Right cardiac atrium (tissue), 5 donors: ENCODE measurements around the gene IBSP. TPM values are rescaled to one million over a fixed set of nuclear protein-coding genes. Genes with fewer than 3 reads are reported as not detected.

Experiments
- ATAC-seq, 2 donors: fragments of 200-7000 bp; cut with Tn5 transposase; one replicate each; pipeline versions ENCODE4 v1.8.0 to v1.9.1; 2020; ENCODE audit warnings: moderate library complexity in 2 of 2, mild to moderate bottlenecking in 1 of 2
- DNase-seq, 3 donors: peaks; one replicate each; pipeline ENCODE4 v3.0.0-alpha.2; 2020
- H3K27ac ChIP-seq: one replicate; pipeline ENCODE4 v1.5.1; 2013; ENCODE audit warnings: mild to moderate bottlenecking, low read length, control low read depth, moderate library complexity
- H3K27me3 ChIP-seq: one replicate; pipeline ENCODE4 v1.6.1; 2013; ENCODE audit not compliant: control insufficient read depth, insufficient read depth
- H3K4me1 ChIP-seq: one replicate; pipeline ENCODE4 v1.6.1; 2013; ENCODE audit warnings: low read length; ENCODE audit not compliant: control insufficient read depth, insufficient read depth
- H3K4me3 ChIP-seq: one replicate; pipeline ENCODE4 v1.5.1; 2013; ENCODE audit warnings: low read length, control low read depth
- H3K9me3 ChIP-seq: one replicate; pipeline ENCODE4 v1.6.1; 2013; ENCODE audit warnings: low read length; ENCODE audit not compliant: control insufficient read depth
- WGBS: extraction: QIAGEN DNeasy Blood & Tissue Kit; methylation state at CpG from one replicate; pipeline ENCODE4 v1.1.7; 2013; 5-methylcytosine and 5-hydroxymethylcytosine counted together
- intact Hi-C, 4 donors: fragments of 100-400 bp; cut with DNase I; formaldehyde crosslinking; loops; one replicate each; pipeline versions ENCODE4 v1.11.0 to v1.14.0; 2022 to 2023
- long read RNA-seq, 4 donors: library from polyadenylated mRNA; unstranded; transcript quantifications; one replicate each; pipeline ENCODE4 v2.0.0, GENCODE V29; 2020 to 2021
- polyA plus RNA-seq: library from polyadenylated mRNA; stranded (reverse); fragments of 200-250 nt; gene quantifications from one replicate; pipeline ENCODE4 v1.2.3, GENCODE V29; 2013
- total RNA-seq, 4 donors: library from RNA; stranded (reverse); fragmentation: NEBNext Ultra II Directional; extraction: Animal tissue kit (Norgen Biotek cat#: 25700); gene quantifications; one replicate each; pipeline ENCODE4 v1.2.1, GENCODE V29; 2021
- donor health status: healthy with polysubstance abuse.
- donor health status: DM: no; HTN: yes; CAD: no.
- donor health status: DM: no; HTN: no; CAD: no.
- donor health status: DM: no; HTN: yes; CAD: no; lungs with severe emphysema.
- donor health status: DM: yes; HTN: yes; CAD: no.

The IBSP gene
- total RNA-seq (not detected), polyA plus RNA-seq (0.07 TPM)
- long read RNA-seq, donor 1, result 0 reads
- long read RNA-seq, donor 2, result 0 reads
- long read RNA-seq, donor 3, result 0 reads
- long read RNA-seq, donor 4, result 0 reads

- Histone ChIP-seq H3K27ac (no peak within 1 kb of the TSS), H3K27me3 (no peaks in the 10 kb centered on the region), H3K9me3 (no peaks in the 10 kb centered on the region), H3K4me1 (no peaks in the 10 kb centered on the region), H3K4me3 (no peak within 1 kb of the TSS)
- DNase-seq (no peak), ATAC-seq (no peak)
- intact Hi-C loops, result no loop called here
- WGBS, result 51% methylated on average over 4 of the region's 4 CpGs
These were observed at the start of gene IBSP for GRCh38 chr4:87799301-87800113. IBSP (plus strand) TSS chr4:87799554; CDS start chr4:87802362, 2,808 bp downstream.

GRCh38 chr4:87749883-87750282, 49.5 kb upstream of the IBSP start:
- DNase-seq (no peak), ATAC-seq (no peak)
- 66% methylated on average over 2 of the region's 2 CpGs for WGBS
- H3K27ac ChIP-seq, result no peak overlapping the region
- H3K9me3 ChIP-seq, result no peaks in the 10 kb centered on the region
- no peaks in the 10 kb centered on the region for H3K4me1 ChIP-seq
- intact Hi-C loops, result no loop called here
- H3K27me3 ChIP-seq, result no peaks in the 10 kb centered on the region
- H3K4me3 ChIP-seq, result no peak overlapping the region

GRCh38 chr4:87758270-87758669, 41.1 kb upstream of the IBSP start:
- DNase-seq (no peak), ATAC-seq (no peak)
- Histone ChIP-seq H3K4me1 (no peaks in the 10 kb centered on the region), H3K27ac (no peak overlapping the region), H3K4me3 (no peak overlapping the region), H3K9me3 (no peaks in the 10 kb centered on the region), H3K27me3 (no peaks in the 10 kb centered on the region)
- 70% methylated on average over 2 of the region's 2 CpGs for WGBS
- intact Hi-C loops, result no loop called here

GRCh38 chr4:87762311-87762710, 37.0 kb upstream of the IBSP start:
- Histone ChIP-seq H3K4me1 (no peaks in the 10 kb centered on the region), H3K9me3 (no peaks in the 10 kb centered on the region), H3K27ac (no peak overlapping the region), H3K4me3 (no peak overlapping the region), H3K27me3 (no peaks in the 10 kb centered on the region)
- 89% methylated on average over 3 of the region's 3 CpGs for WGBS
- no peak for DNase-seq
- intact Hi-C loops, result no loop called here
- ATAC-seq, result no peak

- WGBS, result 85% methylated on average over 2 of the region's 2 CpGs
- Histone ChIP-seq H3K9me3 (no peaks in the 10 kb centered on the region), H3K4me1 (no peaks in the 10 kb centered on the region), H3K27me3 (no peaks in the 10 kb centered on the region), H3K4me3 (no peak overlapping the region), H3K27ac (no peak overlapping the region)
- intact Hi-C loops, result no loop called here
- no peak for ATAC-seq
- no peak for DNase-seq
These were observed 17.8 kb upstream of the IBSP start for GRCh38 chr4:87781569-87781968.

GRCh38 chr4:87783781-87784180, 15.6 kb upstream of the IBSP start:
- DNase-seq, result no peak
- 85% methylated on average over 2 of the region's 2 CpGs for WGBS
- H3K9me3 ChIP-seq, result no peaks in the 10 kb centered on the region
- no peak overlapping the region for H3K4me3 ChIP-seq
- no peak for ATAC-seq
- intact Hi-C loops, result no loop called here
- H3K4me1 ChIP-seq, result no peaks in the 10 kb centered on the region
- no peaks in the 10 kb centered on the region for H3K27me3 ChIP-seq
- H3K27ac ChIP-seq, result no peak overlapping the region

- no peak overlapping the region for H3K4me3 ChIP-seq
- intact Hi-C loops, result no loop called here
- no peak for ATAC-seq
- no peaks in the 10 kb centered on the region for H3K4me1 ChIP-seq
- no peak overlapping the region for H3K27ac ChIP-seq
- no peaks in the 10 kb centered on the region for H3K27me3 ChIP-seq
- WGBS, result 81% methylated on average over 15 of the region's 15 CpGs
- H3K9me3 ChIP-seq, result no peaks in the 10 kb centered on the region
- peak in 1 of 3 donors; percentile 21 for DNase-seq
These were observed 13.4 kb upstream of the IBSP start for GRCh38 chr4:87785731-87786509.

- H3K27me3 ChIP-seq, result no peaks in the 10 kb centered on the region
- H3K4me1 ChIP-seq, result no peaks in the 10 kb centered on the region
- no peak overlapping the region for H3K4me3 ChIP-seq
- DNase-seq, result no peak
- intact Hi-C loops, result no loop called here
- no peak overlapping the region for H3K27ac ChIP-seq
- H3K9me3 ChIP-seq, result no peaks in the 10 kb centered on the region
- no peak for ATAC-seq
These were observed 3.5 kb downstream of the IBSP start for GRCh38 chr4:87802858-87803257.

GRCh38 chr4:87803421-87803820, 4.1 kb downstream of the IBSP start:
- ATAC-seq (no peak), DNase-seq (no peak)
- Histone ChIP-seq H3K4me1 (no peaks in the 10 kb centered on the region), H3K4me3 (no peak overlapping the region), H3K27ac (no peak overlapping the region), H3K9me3 (no peaks in the 10 kb centered on the region), H3K27me3 (no peaks in the 10 kb centered on the region)
- intact Hi-C loops, result no loop called here
- WGBS, result 65% methylated on average over 2 of the region's 2 CpGs

- 62% methylated on average over 2 of the region's 2 CpGs for WGBS
- Histone ChIP-seq H3K9me3 (no peaks in the 10 kb centered on the region), H3K27ac (no peak overlapping the region), H3K27me3 (no peaks in the 10 kb centered on the region), H3K4me3 (no peak overlapping the region), H3K4me1 (no peaks in the 10 kb centered on the region)
- ATAC-seq (no peak), DNase-seq (no peak)
- intact Hi-C loops, result no loop called here
These were observed 5.5 kb downstream of the IBSP start for GRCh38 chr4:87804871-87805270.

- DNase-seq, result no peak
- WGBS, result 64% methylated on average over 2 of the region's 2 CpGs
These were observed 6.6 kb downstream of the IBSP start for GRCh38 chr4:87805971-87806370.

More at GRCh38 chr4:87805971-87806370, 6.6 kb downstream of the IBSP start:
- Histone ChIP-seq H3K27me3 (no peaks in the 10 kb centered on the region), H3K4me3 (no peak overlapping the region), H3K27ac (no peak overlapping the region), H3K4me1 (no peaks in the 10 kb centered on the region), H3K9me3 (no peaks in the 10 kb centered on the region)
- intact Hi-C loops, result no loop called here
- no peak for ATAC-seq
